Endothelial cell of umbilical vein (primary cell): Measurements from ENCODE around the gene SH3RF3. TPM values are rescaled to one million over a fixed set of nuclear protein-coding genes. Genes with fewer than 3 reads are reported as not detected.
A peak's percentile ranks its signal among the peaks of the same experiment; 100 is the strongest.

ENCODE experiments used
- BruUV-seq: library from RNA; stranded (reverse); fragments of 400-500 nt; replicated peaks from 2 replicates; lab custom pipeline; 2021; lab: Mats Ljungman, UMichigan
- CTCF ChIA-PET: fragments of 300-600, 350-600 bp; sonication (Branson Sonifier 250); formaldehyde crosslinking; loops from one replicate; lab custom pipeline; 2021; ENCODE audit warnings: antibody characterized with exemption, inconsistent platforms; lab: Charles Lee
- POLR2A ChIA-PET: fragments of 300-600, 350-600 bp; sonication (Branson Sonifier 250); formaldehyde crosslinking; loops from one replicate; lab custom pipeline; 2021; ENCODE audit warnings: antibody characterized with exemption, inconsistent platforms; lab: Charles Lee
- DNase-seq: peaks from one replicate; pipeline ENCODE4 v3.0.0-alpha.2; 2011; ENCODE audit warnings: low read depth, low spot score
- FAIRE-seq: peaks from 2 replicates; lab custom pipeline; 2011; peaks lifted over from hg19 to GRCh38; lab: Jason Lieb, UNC
- H2AFZ ChIP-seq: 2 replicates; pipeline ENCODE4 v1.6.0; 2012; ENCODE audit warnings: low read depth, low read length, control low read depth, inconsistent platforms
- H3K27ac ChIP-seq: 2 replicates; pipeline ENCODE4 v1.5.1; 2011; ENCODE audit warnings: low read depth, mild to moderate bottlenecking, control low read depth, low read length, moderate library complexity; ENCODE audit not compliant: insufficient read depth
- H3K27me3 ChIP-seq, 2 experiments: 2 replicates each; pipeline versions ENCODE4 v1.6.0 to v1.6.1; 2011; ENCODE audit warnings: low read length in 2 of 2, mixed read lengths in 1 of 2; ENCODE audit not compliant: control insufficient read depth in 2 of 2, insufficient read depth in 2 of 2
- H3K36me3 ChIP-seq, 2 experiments: 2 replicates in 1 of 2; 3 replicates in 1 of 2; pipeline ENCODE4 v1.5.1; 2011; ENCODE audit warnings: low read length in 2 of 2, mild to moderate bottlenecking in 1 of 2, moderate library complexity in 1 of 2; ENCODE audit not compliant: control insufficient read depth in 2 of 2, insufficient read depth in 2 of 2; ENCODE audit errors: extremely low read depth in 1 of 2
- H3K4me1 ChIP-seq: 3 replicates; pipeline ENCODE4 v1.5.1; 2011; ENCODE audit warnings: mild to moderate bottlenecking, low read length; ENCODE audit not compliant: control insufficient read depth, insufficient read depth; ENCODE audit errors: extremely low read depth
- H3K4me2 ChIP-seq: 2 replicates; pipeline ENCODE4 v1.6.1; 2011; ENCODE audit warnings: low read length, control low read depth, mixed read lengths; ENCODE audit not compliant: insufficient read depth
- H3K4me3 ChIP-seq, 3 experiments: fragments of 200-600 bp in 1 of 3; sonication (generic), shearing (Covaris generic) in 1 of 3; replicated peaks in 1 of 3; 2 replicates each; pipeline ENCODE4 v1.5.1; 2011 to 2016; ENCODE audit warnings: control low read depth in 3 of 3, low read length in 3 of 3, mild to moderate bottlenecking in 2 of 3, inconsistent platforms in 1 of 3, low read depth in 1 of 3, moderate library complexity in 1 of 3; ENCODE audit not compliant: insufficient read depth in 1 of 3
- H3K79me2 ChIP-seq: 2 replicates; pipeline ENCODE4 v1.6.0; 2012; ENCODE audit warnings: low read length, inconsistent platforms; ENCODE audit not compliant: control insufficient read depth, insufficient read depth
- H3K9ac ChIP-seq: replicated peaks from 2 replicates; pipeline ENCODE3; 2011; ENCODE audit warnings: low read length, control low read depth; ENCODE audit not compliant: insufficient read depth; ENCODE audit errors: extremely low read depth
- H3K9me1 ChIP-seq: replicated peaks from 3 replicates; pipeline ENCODE4 v1.6.0; 2011; ENCODE audit warnings: mild to moderate bottlenecking, low read length; ENCODE audit not compliant: control insufficient read depth, insufficient read depth; ENCODE audit errors: extremely low read depth
- H3K9me3 ChIP-seq: replicated peaks from 2 replicates; pipeline ENCODE4 v1.5.1; 2012; ENCODE audit warnings: low read length, inconsistent platforms; ENCODE audit not compliant: control insufficient read depth, insufficient read depth
- H4K20me1 ChIP-seq: replicated peaks from 2 replicates; pipeline ENCODE3; 2011; ENCODE audit warnings: mild to moderate bottlenecking, low read length; ENCODE audit not compliant: control insufficient read depth, insufficient read depth; ENCODE audit errors: extremely low read depth
- EZH2 ChIP-seq: IDR thresholded peaks from 2 replicates; pipeline ENCODE4 v1.6.1; 2012; ENCODE audit warnings: borderline replicate concordance, low read depth, mild to moderate bottlenecking, moderate library complexity, low read length, inconsistent platforms; ENCODE audit not compliant: severe bottlenecking
- FOS ChIP-seq: IDR thresholded peaks from 2 replicates; pipeline ENCODE4 v1.6.1; 2011; ENCODE audit warnings: mild to moderate bottlenecking, low read length, moderate library complexity, borderline replicate concordance; ENCODE audit not compliant: insufficient read depth
- GATA2 ChIP-seq: IDR thresholded peaks from 2 replicates; pipeline ENCODE4 v1.7.0; 2011; ENCODE audit warnings: low read depth, mild to moderate bottlenecking, moderate library complexity, mixed read lengths, low read length; ENCODE audit not compliant: insufficient read length, insufficient read depth
- JUN ChIP-seq: IDR thresholded peaks from 2 replicates; pipeline ENCODE4 v1.6.1; 2011; ENCODE audit warnings: borderline replicate concordance, low read depth; ENCODE audit not compliant: insufficient read length, insufficient read depth
- MAX ChIP-seq: IDR thresholded peaks from 2 replicates; pipeline ENCODE4 v1.6.1; 2011; ENCODE audit not compliant: insufficient read depth, insufficient read length
- MYC ChIP-seq: IDR thresholded peaks from one replicate; pipeline ENCODE4 v1.6.1; 2011; ENCODE audit warnings: mild to moderate bottlenecking, low read depth, low read length
- POLR2A ChIP-seq: IDR thresholded peaks from 2 replicates; pipeline ENCODE4 v1.6.1; 2012; ENCODE audit warnings: low read depth, mild to moderate bottlenecking, control low read depth, low read length
- POLR2AphosphoS5 ChIP-seq: IDR thresholded peaks from 2 replicates; pipeline ENCODE4 v1.6.1; 2012; ENCODE audit warnings: low read depth, mild to moderate bottlenecking, control low read depth, low read length, moderate library complexity; ENCODE audit not compliant: insufficient read depth
- dilution Hi-C: fragments of 300-500 bp; cut with MboI; formaldehyde crosslinking; loops from one replicate; pipeline ENCODE4 v1.15.0; 2019; ENCODE audit warnings: low sequenced_read_pairs; ENCODE audit not compliant: extremely low pct_ligation_motif_present
- intact Hi-C: fragments of 100-400 bp; cut with micrococcal nuclease; formaldehyde crosslinking; loops from one replicate; pipeline ENCODE4 v1.10.0; 2022
- polyA plus RNA-seq, 4 experiments: library from polyadenylated mRNA; depleted of rRNA in 3 of 4; stranded (reverse) in 3 of 4; unstranded in 1 of 4; fragments of >200 nt; gene quantifications; 2 replicates each; pipeline versions ENCODE4 v1.2.1 to v1.2.3, GENCODE V29; 2011 to 2012; ENCODE audit warnings: missing spikeins in 1 of 4
- total RNA-seq: library from RNA; stranded (reverse); gene quantifications from 2 replicates; pipeline ENCODE4 v1.2.3, GENCODE V29; 2021
- TF ChIP-seq, protein P1 (sequence below), 2 donors: IDR thresholded peaks; 1 replicate in 1 of 2; 2 replicates in 1 of 2; pipeline ENCODE4 v1.5.1; 2011; ENCODE audit warnings: low read length in 2 of 2, mild to moderate bottlenecking in 2 of 2, moderate library complexity in 2 of 2, control low read depth in 1 of 2, inconsistent platforms in 1 of 2, low read depth in 1 of 2; ENCODE audit not compliant: insufficient read depth in 1 of 2; ENCODE audit errors: extremely low read depth in 1 of 2

The SH3RF3 gene
- total and polyA plus RNA-seq, 2 donors (not counting 3 experiments of a cell fraction or from before 2014, with no cell fraction given), result 3.8 to 14.7 TPM

GRCh38 chr2:109217362-109218086 is 88.5 kb downstream of the SH3RF3 start:
- CTCF ChIA-PET, result interaction anchor here (0.9 to 1.1 kb wide), 2 partner anchors 11 to 26 kb away, joined by 3 read pairs; no protein-coding TSS in a partner anchor
- Histone ChIP-seq H3K4me2 (no peak overlapping the region), H4K20me1 (no peaks in the 10 kb centered on the region), H3K9ac (no peak overlapping the region), H3K27ac (no peak overlapping the region), H3K79me2 (peaks cover 3% of the 10 kb centered on the region), H2AFZ (no peak overlapping the region), H3K4me3 (no peak overlapping the region), H3K9me1 (no peaks in the 10 kb centered on the region), H3K36me3 (no peaks in the 10 kb centered on the region), H3K9me3 (no peaks in the 10 kb centered on the region), H3K27me3 (no peaks in the 10 kb centered on the region), H3K4me1 (peaks cover 8% of the 10 kb centered on the region)
- POLR2A ChIA-PET, result no interaction called here
- DNase-seq, result peak; percentile 32
- BruUV-seq, result no TSS peak
- intact Hi-C loops (no loop called here), dilution Hi-C loops (no loop called here)
- TF ChIP-seq POLR2AphosphoS5 (no peak), MYC (no peak), GATA2 (no peak), EZH2 (no peak), MAX (no peak), FOS (no peak), JUN (no peak), POLR2A (no peak)
- TF ChIP-seq, protein P1, sequence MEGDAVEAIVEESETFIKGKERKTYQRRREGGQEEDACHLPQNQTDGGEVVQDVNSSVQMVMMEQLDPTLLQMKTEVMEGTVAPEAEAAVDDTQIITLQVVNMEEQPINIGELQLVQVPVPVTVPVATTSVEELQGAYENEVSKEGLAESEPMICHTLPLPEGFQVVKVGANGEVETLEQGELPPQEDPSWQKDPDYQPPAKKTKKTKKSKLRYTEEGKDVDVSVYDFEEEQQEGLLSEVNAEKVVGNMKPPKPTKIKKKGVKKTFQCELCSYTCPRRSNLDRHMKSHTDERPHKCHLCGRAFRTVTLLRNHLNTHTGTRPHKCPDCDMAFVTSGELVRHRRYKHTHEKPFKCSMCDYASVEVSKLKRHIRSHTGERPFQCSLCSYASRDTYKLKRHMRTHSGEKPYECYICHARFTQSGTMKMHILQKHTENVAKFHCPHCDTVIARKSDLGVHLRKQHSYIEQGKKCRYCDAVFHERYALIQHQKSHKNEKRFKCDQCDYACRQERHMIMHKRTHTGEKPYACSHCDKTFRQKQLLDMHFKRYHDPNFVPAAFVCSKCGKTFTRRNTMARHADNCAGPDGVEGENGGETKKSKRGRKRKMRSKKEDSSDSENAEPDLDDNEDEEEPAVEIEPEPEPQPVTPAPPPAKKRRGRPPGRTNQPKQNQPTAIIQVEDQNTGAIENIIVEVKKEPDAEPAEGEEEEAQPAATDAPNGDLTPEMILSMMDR (IDR thresholded peaks at IDR 0.05; ENCODE audit: extremely low read depth in 1 of 2, insufficient read depth in 1 of 2, low read depth in 1 of 2, low read length in 2 of 2), result no peak
- FAIRE-seq, result no peak
